Measurements from ENCODE around the gene SHC2. TPM values are rescaled to one million over a fixed set of nuclear protein-coding genes. Genes with fewer than 3 reads are reported as not detected.
A peak's percentile ranks its signal among the peaks of the same experiment; 100 is the strongest.

The SHC2 gene
- total and polyA plus RNA-seq, 2 of the 13 experiments (the other 11 are each of a cell fraction or from before 2014, with no cell fraction given), result 9.0 to 18.3 TPM

DNA sequence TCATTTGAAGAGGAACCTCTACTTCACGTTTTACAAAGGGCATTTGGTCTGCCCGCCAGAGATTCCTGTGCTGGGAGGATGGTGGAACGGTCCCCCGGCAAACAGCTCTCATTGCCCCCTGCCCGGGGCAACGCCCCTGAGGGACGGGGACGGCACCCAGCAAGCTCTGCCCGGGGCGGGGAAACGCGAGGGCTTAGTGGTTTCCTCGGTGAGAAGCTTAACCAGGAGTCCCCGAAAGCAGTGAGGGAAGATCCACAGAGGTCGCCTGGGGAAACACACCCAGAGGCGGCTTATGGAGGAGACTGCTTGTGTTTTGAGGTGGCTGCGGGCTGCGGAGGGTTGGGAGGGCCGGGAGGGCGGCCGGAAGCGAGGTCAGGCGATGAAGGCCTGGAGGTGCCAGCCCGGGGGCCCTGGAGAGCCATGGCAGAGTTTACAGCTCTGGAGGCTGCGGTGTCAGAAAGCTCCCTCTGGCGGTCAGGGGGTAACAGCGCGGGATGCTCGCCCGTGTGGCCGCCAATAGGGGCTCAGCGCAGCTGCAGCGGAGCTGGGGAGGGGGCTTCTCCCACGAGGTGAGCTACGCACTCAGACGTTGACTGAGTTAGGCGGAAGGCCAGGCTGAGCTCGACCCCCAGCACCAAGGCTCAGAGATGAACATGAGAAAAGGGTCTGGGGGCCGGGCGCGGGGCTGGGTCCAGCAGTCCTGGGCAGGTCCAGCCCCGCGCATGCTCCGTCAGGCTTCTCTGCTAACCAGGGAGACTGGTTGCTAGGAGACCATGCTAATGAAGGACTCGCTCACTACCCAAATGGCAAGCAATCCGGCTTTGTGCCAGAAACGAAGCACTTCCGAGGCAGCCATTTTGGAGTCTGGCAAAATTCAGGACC, 45.8 kb upstream of the SHC2 start (continued):
- TF ChIP-seq NFYC (CRISPR knock-in tag; IDR thresholded peaks at IDR 0.05), result no peak
- TF ChIP-seq ZNF343 (CRISPR knock-in tag; IDR thresholded peaks at IDR 0.05), result no peak
- TF ChIP-seq ZNF629 (CRISPR knock-in tag; conservative IDR thresholded peaks at IDR 0.05), result no peak; the same call in 1 of the 2 replicates
- TF ChIP-seq MTA1 (CRISPR knock-in tag; IDR thresholded peaks at IDR 0.05; ENCODE audit: borderline replicate concordance), result peak; percentile 79
- TF ChIP-seq, protein P1, sequence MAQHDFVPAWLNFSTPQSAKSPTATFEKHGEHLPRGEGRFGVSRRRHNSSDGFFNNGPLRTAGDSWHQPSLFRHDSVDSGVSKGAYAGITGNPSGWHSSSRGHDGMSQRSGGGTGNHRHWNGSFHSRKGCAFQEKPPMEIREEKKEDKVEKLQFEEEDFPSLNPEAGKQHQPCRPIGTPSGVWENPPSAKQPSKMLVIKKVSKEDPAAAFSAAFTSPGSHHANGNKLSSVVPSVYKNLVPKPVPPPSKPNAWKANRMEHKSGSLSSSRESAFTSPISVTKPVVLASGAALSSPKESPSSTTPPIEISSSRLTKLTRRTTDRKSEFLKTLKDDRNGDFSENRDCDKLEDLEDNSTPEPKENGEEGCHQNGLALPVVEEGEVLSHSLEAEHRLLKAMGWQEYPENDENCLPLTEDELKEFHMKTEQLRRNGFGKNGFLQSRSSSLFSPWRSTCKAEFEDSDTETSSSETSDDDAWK (CRISPR knock-in tag; IDR thresholded peaks at IDR 0.05), result no peak
- TF ChIP-seq, protein P2, sequence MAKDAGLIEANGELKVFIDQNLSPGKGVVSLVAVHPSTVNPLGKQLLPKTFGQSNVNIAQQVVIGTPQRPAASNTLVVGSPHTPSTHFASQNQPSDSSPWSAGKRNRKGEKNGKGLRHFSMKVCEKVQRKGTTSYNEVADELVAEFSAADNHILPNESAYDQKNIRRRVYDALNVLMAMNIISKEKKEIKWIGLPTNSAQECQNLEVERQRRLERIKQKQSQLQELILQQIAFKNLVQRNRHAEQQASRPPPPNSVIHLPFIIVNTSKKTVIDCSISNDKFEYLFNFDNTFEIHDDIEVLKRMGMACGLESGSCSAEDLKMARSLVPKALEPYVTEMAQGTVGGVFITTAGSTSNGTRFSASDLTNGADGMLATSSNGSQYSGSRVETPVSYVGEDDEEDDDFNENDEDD (CRISPR knock-in tag; IDR thresholded peaks at IDR 0.05; ENCODE audit: borderline replicate concordance), result peak; percentile 55; the same call in 1 of the 2 replicates
- TF ChIP-seq, protein P3, sequence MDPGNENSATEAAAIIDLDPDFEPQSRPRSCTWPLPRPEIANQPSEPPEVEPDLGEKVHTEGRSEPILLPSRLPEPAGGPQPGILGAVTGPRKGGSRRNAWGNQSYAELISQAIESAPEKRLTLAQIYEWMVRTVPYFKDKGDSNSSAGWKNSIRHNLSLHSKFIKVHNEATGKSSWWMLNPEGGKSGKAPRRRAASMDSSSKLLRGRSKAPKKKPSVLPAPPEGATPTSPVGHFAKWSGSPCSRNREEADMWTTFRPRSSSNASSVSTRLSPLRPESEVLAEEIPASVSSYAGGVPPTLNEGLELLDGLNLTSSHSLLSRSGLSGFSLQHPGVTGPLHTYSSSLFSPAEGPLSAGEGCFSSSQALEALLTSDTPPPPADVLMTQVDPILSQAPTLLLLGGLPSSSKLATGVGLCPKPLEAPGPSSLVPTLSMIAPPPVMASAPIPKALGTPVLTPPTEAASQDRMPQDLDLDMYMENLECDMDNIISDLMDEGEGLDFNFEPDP (CRISPR knock-in tag; conservative IDR thresholded peaks at IDR 0.05), result no peak
- TF ChIP-seq NFE2L2 (IDR thresholded peaks at IDR 0.05; ENCODE audit: low read length), result no peak
- TF ChIP-seq IRF2 (CRISPR knock-in tag; IDR thresholded peaks at IDR 0.05), result no peak; the same call in 1 of the 2 replicates
- TF ChIP-seq, protein P4, sequence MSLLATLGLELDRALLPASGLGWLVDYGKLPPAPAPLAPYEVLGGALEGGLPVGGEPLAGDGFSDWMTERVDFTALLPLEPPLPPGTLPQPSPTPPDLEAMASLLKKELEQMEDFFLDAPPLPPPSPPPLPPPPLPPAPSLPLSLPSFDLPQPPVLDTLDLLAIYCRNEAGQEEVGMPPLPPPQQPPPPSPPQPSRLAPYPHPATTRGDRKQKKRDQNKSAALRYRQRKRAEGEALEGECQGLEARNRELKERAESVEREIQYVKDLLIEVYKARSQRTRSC (CRISPR knock-in tag; IDR thresholded peaks at IDR 0.05; ENCODE audit: low read depth), result no peak; the same call in 1 of the 2 replicates
- no peak for TF ChIP-seq TP53 (CRISPR knock-in tag; conservative IDR thresholded peaks at IDR 0.05)
- TF ChIP-seq, protein P5, sequence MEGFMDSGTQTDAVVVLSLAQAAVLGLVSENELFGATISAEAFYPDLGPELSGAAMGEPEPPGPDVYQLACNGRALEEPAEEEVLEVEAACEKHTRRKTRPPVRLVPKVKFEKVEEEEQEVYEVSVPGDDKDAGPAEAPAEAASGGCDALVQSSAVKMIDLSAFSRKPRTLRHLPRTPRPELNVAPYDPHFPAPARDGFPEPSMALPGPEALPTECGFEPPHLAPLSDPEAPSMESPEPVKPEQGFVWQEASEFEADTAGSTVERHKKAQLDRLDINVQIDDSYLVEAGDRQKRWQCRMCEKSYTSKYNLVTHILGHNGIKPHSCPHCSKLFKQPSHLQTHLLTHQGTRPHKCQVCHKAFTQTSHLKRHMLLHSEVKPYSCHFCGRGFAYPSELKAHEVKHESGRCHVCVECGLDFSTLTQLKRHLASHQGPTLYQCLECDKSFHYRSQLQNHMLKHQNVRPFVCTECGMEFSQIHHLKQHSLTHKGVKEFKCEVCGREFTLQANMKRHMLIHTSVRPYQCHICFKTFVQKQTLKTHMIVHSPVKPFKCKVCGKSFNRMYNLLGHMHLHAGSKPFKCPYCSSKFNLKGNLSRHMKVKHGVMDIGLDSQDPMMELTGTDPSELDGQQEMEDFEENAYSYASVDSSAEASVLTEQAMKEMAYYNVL (CRISPR knock-in tag; IDR thresholded peaks at IDR 0.05; ENCODE audit: borderline replicate concordance), result no peak
- no peak for TF ChIP-seq ZNF234 (CRISPR knock-in tag; conservative IDR thresholded peaks at IDR 0.05)
- TF ChIP-seq NKX3-1 (CRISPR knock-in tag; IDR thresholded peaks at IDR 0.05), result 0 out of 2 replicates have a peak, but pooled peaks have one; percentile 13
- no peak for TF ChIP-seq DPF2 (CRISPR knock-in tag; IDR thresholded peaks at IDR 0.05; ENCODE audit: borderline replicate concordance, low read depth)
- no peak for TF ChIP-seq ZNF552 (CRISPR knock-in tag; IDR thresholded peaks at IDR 0.05; ENCODE audit: borderline replicate concordance)
- TF ChIP-seq ZFP1 (CRISPR knock-in tag; IDR thresholded peaks at IDR 0.05), result no peak; the same call in 1 of the 2 replicates
- TF ChIP-seq JUND (CRISPR knock-in tag; IDR thresholded peaks at IDR 0.05), result no peak
- TF ChIP-seq ZNF746 (CRISPR knock-in tag; IDR thresholded peaks at IDR 0.05), result peak; percentile 74; the same call in 1 of the 2 replicates
- no peak for TF ChIP-seq THYN1 (CRISPR knock-in tag; IDR thresholded peaks at IDR 0.05; ENCODE audit: borderline replicate concordance, low read depth)
- TF ChIP-seq CBX1 (IDR thresholded peaks at IDR 0.05; ENCODE audit: low read depth), result no peak
- TF ChIP-seq ZFP37 (CRISPR knock-in tag; IDR thresholded peaks at IDR 0.05; ENCODE audit: borderline replicate concordance), result peak; percentile 64; the same call in 1 of the 2 replicates
- TF ChIP-seq ZFP36L1 (CRISPR knock-in tag; IDR thresholded peaks at IDR 0.05), result no peak
